Islet precursor cell (in vitro differentiated cells): ENCODE results near the gene PPP1R3C.

Source experiments
- DNase-seq: peaks from one replicate; pipeline ENCODE4 v3.0.0-alpha.2; 2018

The PPP1R3C gene

DNA sequence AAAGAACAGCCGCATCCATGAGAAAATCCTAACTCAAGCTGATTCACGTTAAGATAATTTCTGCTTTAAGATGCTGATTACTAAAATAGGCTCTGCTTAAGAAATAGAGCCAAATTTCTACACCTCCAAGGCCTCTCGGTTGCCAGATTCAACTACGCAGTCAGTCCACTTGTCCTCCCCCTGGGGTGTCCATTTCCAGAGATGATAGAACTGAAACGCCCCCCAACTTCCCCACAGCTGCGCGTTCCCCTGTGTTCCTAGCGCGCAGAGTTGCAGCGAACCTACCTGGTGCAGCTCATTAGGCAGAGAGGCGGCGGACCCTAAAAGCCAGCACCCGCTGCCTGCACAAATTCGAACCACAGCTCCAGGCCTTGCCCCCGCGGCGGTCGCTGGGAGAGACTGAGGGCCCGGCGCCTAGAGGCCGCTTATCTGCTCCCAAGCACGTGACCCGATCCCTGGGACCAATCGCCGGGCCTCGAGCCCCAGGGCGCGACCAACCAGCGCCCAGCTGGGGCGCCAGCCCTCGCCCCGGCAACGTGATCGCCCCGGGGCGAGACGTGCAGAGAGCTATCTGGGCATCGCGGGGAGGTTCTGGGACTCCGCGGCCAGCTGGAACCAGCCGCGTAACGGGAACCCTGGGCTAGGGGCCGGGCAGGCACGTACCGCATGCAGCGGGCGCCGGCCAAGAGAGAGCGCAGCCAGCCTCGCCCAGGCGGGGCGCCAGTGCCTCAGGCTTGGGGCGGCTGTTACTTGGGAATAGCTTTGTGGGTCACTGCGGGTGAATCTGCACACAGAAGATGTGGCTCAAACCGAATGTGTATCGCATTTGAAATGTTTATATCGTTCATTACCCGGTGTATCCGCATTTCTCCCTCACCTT is at the start of gene PPP1R3C:
PPP1R3C (minus strand) TSS at position 401 of the 880 bp plus-strand sequence; CDS start at position 299, 102 bp downstream.
- DNase-seq: peak; percentile 85

DNA sequence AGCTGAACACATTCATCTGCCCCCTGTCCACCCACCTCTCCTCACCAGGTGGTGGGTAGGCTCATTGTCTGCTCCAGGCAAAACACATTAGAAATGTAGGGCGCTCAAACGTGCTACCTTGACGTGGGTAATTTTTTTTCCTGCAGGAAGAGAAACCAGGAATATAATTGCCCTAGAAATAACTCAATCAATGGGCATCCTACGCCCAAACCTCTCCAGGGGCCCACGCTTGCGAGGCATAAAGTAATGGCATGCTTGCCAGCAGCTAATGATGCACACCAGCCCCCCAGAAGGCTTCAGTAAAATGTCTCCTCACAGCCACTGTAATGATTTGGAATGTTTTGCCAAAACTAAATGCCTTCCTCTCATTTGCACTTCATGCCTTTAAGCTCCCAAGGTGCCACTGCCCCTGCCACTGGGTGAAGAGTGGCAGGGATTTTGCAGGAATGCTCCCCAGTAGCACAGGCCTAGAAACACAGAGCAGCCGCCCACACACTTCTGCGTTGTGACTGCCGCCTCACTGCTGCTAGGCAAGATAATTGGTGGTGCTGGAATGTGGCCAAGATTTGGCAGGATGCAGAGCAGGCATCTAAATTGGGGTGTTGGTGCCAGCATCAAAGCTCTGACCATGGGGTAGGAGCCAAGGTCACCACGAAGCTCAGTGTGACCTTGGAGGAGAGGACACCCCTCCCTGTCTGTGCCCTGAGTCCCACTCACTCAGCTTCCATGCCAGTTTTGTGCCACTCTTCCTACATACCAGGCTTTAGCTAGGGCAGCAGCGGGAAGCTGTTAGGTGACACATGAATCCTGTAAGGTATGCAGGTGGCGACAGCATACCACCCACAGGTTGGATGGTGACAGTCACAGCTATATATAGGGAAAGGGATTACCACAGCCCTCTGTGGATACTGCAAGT is 48.7 kb upstream of the PPP1R3C start:
- peak; percentile 67 for DNase-seq

DNA sequence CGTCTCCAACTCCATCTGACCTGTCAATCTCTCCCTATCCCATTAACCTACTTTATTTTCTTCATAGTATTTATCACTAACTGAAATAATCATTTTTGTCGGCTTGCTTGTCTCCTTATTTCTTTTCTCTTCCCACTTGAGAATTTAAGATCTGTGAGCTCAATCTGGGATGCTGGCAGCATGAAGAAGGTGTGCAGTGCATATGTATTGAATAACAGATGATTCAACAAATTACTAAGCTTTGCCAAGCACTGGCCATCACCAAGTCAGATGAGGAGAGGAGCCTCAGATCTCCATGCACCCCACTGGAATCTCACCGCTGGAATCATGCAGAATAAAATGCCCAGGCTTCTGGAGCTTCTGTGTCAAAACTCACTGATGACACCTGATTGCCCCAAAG is 47.6 kb upstream of the PPP1R3C start:
- DNase-seq: no peak

DNA sequence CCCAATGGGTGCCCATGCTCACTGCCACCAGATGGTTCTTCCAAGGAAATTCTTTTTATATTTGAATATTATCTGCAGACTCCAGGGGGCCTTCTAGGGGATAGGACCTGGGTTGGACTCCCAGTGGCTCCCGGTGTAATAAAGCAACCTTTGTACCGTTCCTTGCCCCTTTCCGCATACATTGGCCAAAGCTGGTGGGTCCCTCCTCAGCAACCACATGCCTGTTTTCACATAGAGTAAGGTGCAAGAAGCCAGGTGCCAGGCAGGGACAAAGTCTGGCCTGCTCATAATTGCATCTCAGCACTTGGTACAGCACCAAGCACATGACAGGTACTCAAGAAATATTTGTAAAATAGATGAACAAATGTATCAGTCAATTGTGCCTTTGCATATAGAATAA is 46.4 kb upstream of the PPP1R3C start:
- no peak for DNase-seq

DNA sequence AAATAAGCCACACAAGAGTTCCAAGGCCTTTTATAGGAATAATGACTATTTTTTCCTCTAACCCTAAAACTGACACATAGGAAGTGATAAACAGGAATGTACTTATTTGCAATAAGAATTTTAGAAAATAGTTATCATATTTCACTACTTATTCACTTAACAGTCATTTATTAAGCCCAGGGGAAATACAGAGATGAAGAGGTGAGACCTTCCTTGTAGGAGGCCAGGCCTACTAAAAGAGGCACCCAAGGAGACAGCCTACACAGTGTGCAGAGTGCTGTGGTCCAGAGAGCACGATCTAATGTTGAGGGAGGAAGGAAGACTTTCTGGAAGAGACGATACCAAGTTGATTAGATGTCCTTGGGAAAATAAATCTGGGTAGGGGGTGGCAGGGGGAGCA is 45.0 kb upstream of the PPP1R3C start:
- no peak for DNase-seq

DNA sequence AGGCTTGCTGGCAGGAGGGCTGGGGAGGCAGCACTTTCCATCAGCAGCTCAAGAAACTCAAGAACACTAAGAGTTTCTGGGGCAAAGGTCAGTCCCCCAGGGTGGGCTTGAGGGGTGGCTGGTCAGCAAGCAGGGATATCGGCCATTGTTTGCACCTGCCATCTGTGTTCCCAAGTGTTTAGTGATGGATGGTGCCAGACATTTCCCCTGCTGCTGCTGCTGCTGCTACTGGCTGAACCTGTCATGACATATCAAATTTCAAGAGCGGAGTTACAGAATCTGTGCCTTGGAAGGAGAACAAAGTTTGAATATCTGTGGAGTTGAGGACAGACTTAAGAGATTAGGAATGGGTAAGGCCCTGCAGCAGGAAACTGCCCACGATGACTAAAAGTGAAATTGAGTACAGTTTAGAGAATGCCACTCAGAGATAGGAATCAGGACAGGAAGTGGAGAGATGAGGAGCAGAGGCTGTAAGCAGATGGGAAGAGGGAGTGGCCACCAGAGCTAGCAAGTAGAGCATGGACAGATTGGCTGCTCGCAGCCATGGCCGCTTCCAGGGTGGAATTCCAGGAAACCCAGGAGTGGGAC is 39.2 kb upstream of the PPP1R3C start:
- peak; percentile 84 for DNase-seq

DNA sequence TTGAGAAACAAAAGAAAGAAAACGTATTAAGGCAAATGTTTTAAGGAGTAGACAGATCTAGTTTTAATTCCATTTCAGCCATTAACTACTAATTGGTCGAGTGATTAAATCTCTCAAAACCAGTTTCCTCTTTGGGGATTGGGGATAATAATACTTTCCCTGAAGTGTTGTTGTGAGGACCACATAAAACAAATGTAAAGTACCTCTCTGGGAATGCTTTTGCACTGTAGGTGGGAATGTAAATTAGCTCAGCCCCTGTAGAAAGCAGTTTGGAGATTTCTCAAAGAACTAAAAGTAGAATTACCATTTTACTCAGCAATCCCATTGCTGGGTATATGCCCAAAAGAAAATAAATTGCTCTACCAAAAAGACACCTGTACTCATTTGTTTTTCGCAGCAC is 36.0 kb upstream of the PPP1R3C start:
- no peak for DNase-seq

DNA sequence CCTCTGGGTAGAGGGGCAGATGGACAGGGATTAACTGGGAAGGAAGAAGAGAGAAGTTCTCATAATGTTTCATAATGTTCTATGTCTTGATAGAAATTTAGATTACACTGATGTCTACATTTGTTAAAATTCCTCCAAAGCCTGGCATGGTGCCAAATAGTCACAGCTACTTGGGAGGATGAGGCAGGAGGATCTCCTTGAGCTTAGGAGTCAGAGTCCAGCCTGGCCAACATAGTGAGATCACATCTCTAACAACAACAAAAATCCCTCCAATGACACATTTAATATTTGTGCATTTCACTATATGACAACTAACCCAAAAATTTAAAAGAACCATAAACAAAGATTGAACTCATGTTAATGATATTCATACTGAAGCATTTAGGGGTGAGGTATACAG is 33.0 kb upstream of the PPP1R3C start:
- DNase-seq: no peak

DNA sequence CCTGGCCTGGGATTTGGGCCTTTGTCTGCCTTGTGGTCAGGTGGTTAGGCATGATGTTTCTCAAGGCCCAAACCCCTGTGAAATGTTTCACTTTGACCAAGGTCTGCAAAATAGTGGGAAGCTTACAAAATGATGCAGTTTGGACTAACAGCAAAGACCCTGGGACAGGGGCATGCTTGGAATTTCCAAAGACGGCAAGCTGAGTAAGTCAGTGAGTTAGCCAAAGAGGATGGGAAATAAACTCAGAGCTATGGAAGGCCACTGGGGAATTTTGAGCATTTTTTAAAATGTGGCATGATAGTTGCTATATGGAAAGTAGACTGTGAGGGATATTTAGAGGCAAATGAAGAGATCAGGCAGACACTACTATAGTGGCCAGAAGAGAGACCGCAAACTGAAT is 31.6 kb upstream of the PPP1R3C start:
- no peak for DNase-seq

DNA sequence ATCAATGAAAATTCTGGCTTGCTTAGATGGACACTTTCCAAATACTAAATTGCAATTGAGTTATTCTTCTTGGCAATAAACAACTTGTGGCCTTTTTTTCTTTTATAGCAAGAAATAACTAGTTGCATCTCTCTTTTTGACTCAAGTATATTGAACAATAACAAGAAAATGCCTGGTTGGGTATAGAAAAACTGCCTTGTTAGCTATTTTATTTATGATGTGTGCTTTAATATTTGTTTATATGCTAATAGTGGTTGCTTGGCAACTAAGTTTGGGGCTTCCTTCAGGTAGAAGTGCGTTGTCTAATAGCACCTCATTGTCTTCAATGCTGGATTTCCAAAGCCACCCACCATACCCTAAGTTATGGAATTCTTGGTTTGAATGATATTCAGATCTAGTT is 30.1 kb upstream of the PPP1R3C start:
- DNase-seq: no peak

DNA sequence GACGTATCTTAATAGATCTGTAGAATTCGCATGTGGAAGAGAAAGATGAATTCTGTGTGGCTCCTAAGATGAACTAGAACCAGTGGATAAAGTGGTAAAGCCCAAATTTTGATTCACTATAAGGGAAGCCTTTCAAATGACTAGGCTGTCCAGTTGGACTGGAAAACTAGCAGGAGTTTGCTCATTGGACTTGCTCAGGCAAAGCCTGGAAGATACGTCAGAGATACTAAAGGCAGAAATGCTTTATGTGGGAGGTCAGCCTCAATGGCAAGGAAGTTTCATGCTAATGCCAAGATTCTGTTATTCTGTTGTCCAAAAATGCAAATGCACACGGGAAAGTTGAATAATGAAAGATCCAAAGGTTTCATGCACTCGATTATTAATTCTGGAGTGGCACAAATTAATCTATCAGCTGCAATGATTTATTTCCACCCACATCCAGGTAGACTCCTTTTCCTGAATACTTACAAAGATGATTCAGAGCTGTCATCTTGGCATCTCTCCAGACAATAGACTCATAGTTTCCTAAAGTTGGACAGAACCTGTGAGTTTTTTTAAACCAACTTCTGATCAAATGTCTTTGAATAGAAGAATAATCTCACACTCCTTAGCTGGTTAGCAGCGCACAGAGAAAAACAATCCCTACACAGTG is 20.5 kb upstream of the PPP1R3C start:
- no peak for DNase-seq

DNA sequence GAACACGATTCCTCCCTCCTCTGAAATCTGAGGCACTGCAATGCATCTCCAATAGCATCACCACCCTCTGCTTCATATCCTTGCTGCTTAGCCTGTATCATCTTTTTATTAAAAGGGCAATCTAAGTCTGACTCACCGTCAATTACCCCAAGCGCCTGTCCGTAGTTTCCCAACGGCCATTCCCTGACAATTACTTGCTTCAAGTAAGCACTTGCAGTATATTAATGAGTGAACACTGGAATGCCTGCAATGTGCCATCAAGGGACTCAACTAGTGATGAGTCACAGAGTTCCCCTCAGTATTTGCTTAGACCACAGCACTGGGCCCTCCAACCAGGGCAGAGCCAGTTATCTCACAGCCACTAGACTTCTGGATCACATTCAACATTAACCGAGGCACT is 19.5 kb upstream of the PPP1R3C start:
- DNase-seq: peak; percentile 94

DNA sequence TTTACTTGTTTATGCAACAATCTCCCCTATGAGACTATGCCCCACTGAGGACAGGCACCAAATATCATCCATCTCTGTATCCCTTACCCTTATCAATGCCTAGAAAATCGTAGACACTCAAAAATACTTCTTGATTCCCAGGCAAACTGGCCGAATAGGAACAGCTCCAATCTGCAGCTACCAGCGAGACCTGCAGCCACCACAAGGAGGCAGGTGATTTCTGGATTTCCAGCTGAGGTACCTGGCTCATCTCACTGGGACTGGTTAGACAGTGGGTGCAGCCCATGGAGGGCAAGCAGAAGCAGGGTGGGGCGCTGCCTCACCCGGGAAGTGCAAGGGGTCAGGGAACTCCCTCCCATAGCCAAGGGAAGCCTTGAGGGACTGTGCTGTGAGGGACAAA is 10.8 kb upstream of the PPP1R3C start:
- peak; percentile 55 for DNase-seq

DNA sequence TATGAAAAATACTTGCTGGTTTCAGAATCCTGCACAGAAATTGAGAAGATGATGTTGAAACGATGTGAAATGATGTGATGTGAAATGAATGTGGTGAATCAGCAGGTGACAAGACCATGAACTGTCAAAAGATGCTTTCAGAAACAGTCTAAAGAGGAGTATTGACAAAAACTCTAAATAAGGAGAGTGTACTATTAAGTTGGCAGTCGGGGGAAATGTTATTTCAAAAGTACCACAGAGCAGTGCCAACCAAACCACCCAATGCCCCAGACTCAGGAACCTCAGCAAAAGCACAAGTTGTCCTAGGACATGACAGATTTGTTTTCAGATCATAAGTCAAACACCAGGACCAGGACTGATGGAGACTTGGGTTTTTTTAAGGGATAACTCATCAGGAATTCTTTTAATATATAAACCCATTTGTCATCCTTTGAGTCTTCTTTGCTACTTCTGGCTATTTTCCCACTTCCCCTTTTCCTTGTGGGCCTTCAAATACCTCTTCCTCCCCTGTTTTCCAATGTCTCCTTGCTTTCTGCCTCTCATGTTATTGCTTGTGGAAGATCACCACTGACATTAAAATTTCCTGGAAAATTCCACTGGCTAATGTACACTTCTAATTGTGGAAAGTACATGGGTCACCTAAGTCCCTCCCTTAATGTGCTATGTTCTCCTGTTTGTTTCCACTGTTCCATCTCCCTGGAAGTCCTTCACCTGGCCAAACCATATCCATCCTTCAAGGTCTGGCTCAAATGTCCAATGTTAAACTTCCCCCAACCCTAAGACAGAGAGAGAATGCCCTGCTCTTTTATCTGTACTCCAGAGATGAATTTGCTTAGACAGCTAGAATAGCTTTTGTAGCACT is 10.2 kb upstream of the PPP1R3C start:
- DNase-seq: no peak

DNA sequence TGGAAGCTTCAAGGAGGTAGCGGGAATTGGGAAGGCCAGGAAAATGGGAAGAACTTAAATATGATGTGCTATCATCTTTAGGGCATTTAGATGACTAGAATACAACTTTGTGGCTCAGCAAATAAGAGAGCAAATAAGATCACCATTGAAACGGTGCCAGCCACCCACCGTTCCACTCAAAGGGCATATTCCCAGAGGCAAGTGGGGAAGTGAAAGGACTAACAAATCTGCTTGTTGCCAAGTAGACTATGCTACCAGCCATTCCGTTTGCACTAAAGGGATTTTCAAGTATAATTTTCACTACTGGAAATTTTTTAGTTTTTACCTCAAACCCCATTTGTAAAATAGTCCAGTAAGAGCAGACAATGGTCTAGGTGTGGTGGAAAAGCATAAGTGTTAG is 4.0 kb upstream of the PPP1R3C start:
- DNase-seq: no peak

DNA sequence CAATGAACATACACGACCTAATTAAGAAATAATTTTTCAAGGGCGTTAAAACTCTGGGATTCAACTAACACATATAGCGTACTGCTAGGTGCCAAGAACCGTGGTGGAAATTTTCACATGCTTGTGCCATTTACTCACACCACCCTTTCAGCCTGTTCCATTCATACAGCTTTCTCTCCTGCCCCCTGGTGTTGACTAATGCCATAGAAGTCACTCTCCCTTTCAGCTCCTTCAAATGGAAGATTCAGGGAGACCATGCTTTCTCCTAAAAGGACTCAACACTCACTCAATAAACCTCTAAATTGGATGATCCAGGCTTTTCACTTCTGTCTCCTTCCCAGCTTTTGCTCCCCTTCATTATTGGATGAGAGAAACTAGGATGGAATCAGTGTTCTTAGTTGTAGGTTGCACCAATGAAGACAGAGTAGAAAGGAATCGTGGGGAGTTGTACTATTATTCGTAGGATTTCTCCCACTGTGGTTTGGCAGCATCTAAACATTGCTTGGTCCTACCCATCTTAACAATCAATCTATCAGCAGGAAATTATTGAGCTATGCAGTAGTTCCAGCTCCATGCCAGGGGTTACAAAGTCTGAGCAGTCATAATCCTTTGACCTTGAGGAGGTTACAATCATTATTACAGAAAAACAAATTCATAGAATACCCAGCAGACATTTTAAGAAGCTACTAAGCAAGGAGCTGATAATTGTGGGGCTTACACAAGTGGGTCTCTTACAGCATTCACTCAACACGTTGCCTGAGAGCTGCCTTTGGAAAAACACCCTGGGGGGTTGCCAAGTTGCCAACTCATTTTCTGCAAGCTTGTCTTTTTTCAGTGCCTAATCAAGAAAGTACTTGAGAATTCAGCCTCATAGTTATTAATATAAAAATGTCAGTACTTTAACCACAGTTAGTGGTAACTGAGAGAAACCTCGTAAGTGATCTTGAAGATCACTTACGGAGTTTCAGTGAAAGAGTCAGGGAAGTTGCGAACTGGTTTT is 2.8 kb upstream of the PPP1R3C start:
- peak; percentile 71 for DNase-seq

DNA sequence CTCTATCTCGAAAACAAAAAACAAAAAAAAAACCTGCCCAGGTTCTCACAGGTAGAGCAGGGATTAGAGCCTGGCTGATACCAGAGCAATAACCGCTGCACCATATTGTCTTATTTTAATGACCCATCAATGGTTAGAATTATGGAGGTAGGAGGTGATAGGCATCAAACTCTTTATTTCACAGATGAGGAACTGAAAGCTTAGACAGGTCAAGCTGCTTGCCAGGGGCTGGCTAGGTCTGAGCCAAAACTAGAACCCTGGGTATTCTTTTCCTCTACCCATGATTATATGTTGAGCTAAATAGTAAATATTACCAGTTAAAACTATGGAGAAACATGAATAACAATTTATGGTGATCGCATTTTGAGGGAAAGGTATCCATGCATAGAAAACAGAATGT is 2.0 kb upstream of the PPP1R3C start:
- no peak for DNase-seq

DNA sequence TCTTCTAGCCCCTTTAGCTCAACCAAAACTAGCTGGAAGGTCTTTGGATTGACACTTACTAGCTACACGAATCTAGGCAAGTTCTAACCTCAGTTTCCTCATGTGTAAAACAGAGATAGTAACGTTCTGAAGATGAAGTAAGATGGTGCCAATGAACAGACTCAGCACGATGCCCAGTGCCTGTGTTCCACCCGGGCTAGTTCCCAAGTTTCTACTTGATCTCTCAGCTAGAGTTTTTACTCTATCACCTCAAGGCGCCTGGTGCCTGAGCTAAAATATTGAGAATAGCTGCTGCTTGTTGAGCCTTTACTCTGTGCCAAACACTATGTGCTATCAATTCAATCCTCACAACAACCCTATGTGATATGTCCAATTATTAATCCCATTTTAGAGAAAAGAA is 1.4 kb upstream of the PPP1R3C start:
- DNase-seq: no peak

DNA sequence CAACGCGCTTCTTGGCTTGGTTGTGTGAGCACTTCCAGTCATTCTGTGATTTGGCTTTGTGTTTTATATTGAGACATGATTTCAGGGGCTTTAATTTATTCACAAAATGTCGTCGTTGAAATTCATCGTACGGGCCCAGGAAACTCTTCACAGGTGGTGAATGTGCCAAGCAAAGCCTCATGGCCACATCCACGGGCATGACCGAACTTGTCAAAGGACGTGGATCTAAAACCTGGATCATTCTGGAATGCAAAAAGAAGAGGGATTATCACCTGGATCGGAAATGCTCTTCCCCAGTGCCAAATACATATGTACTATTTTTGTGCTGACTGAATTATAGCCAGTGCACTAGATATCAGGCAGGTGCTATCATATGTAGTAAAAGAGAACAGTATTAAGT is 2.2 kb downstream of the PPP1R3C start:
- no peak for DNase-seq

DNA sequence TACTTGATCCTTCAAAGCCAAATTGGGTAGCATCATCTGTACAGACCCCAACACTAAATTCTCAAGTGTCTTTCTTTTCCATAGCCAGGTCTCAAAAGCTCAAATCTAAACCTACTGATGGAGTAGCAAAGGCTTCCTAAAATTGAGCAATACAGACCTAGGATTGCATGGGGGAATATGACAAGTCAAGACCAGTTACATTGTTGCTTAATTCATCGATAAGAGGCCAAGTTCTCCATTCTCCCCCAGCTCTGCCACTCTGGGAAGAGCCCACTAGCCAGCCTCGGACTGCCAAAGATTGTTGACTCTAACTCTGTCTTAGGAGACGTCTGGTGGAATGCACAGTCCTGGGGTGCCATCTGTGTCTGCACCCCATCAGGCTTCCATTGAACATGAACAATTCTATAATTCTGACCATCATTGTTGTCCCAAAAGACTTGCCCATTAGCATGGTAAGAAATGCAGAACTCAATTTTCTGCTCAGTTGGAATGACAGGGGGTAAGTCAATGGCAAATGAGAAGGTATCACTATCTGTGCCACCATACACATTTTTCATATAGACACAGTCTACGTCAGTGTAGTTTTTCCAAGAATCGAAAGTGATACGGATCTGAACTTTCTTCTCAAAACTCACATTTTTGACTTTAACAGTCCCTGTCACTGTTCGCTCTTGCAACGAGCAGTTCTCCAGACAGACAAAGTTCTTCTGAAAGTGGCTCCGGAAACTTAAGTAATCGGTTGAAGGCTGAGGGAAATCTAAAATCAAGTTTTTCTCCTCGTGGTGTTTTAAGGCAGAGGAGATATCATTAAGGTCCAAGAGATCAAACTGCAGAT is 2.9 kb downstream of the PPP1R3C start:
- no peak for DNase-seq
